ENCODE measurements around the gene PIGB.

GRCh38 chr15:55372701-55373440 lies 53.8 kb downstream of the PIGB start:
- TF ChIP-seq POLR2A (IDR thresholded peaks at IDR 0.05; ENCODE audit: low read length) (no peak), GATA1 (IDR thresholded peaks at IDR 0.05; ENCODE audit: low read depth, low read length) (no peak)
